ENCODE results near the gene STK17A. TPM values are rescaled to one million over a fixed set of nuclear protein-coding genes. Genes with fewer than 3 reads are reported as not detected.

Gene STK17A
- polyA plus RNA-seq, 1 of the 3 experiments (the other 2 are of a cell fraction) = 47.8 TPM

DNA sequence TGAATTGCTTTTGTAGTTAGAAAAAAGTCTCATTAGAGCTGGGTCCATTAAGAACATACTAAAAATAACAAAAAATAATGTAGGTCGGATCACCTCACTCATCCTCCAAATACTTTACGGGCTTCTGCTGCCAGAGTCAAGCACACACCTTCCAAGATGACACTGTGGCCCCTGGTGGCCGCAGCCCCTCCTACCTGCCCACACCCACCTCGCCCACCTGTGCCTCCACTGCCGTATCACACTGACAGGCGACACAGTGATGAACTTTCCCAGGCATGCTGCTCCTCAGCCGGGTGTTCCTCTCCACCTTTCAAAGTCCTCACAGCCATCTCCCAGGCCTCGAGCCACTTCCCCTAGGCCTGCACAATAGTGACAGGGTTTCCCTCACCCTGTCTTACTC lies 60.9 kb downstream of the STK17A start:
- Histone ChIP-seq H3K9me3 (no peaks in the 10 kb centered on the region), H3K27me3 (ENCODE audit: insufficient read depth) (no peaks in the 10 kb centered on the region), H3F3A (replicated peaks; ENCODE audit: insufficient read depth) (peaks cover 66% of the 10 kb centered on the region), H3K36me3 (replicated peaks in 1 of 2; ENCODE audit: control insufficient read depth in 1 of 2, insufficient read depth in 2 of 2, low read length in 1 of 2) (peaks cover 38 to 60% of the 10 kb centered on the region in 2 experiments), H2AFZ (ENCODE audit: low read depth) (no peak overlapping the region), H4K20me1 (ENCODE audit: insufficient read depth) (no peaks in the 10 kb centered on the region), H3K9ac (no peak overlapping the region), H3K27ac (ENCODE audit: low read depth in 2 of 2, low read length in 1 of 2) (peak overlapping the region; percentile 34 to 100), H3K4me2 (no peak overlapping the region), H3K4me1 (ENCODE audit: control insufficient read depth in 1 of 2, insufficient read depth in 2 of 2, low read depth in 1 of 2, low read length in 1 of 2) (peaks cover 48 to 55% of the 10 kb centered on the region in 2 experiments), H3K79me2 (ENCODE audit: insufficient read depth) (peaks cover 64% of the 10 kb centered on the region), H3K9me2 (no peaks in the 10 kb centered on the region), H3K4me3 (ENCODE audit: low read depth in 2 of 2, low read length in 1 of 2) (no peak overlapping the region)
- no peak for DNase-seq
- WGBS (ENCODE audit: low lambda C conversion rate) = 86% methylated on average over 8 of the region's 8 CpGs
- POLR2A ChIA-PET = no interaction called here
- CTCF ChIA-PET = interaction anchor here (0.7 to 6.7 kb wide), 3 partner anchors 56 to 465 kb away, joined by 3 to 45 read pairs (median 4); partner anchors contain the start of gene STK17A
- TF ChIP-seq TAF1 (IDR thresholded peaks at IDR 0.05; ENCODE audit: borderline replicate concordance, low read depth, low read length) (no peak), USF1 (IDR thresholded peaks at IDR 0.05; ENCODE audit: borderline replicate concordance, low read depth) (no peak), MXI1 (IDR thresholded peaks at IDR 0.05; ENCODE audit: low read depth, low read length) (no peak), EZH2phosphoT487 (IDR thresholded peaks at IDR 0.05; ENCODE audit: borderline replicate concordance, low read depth) (no peak), RAD21 (IDR thresholded peaks at IDR 0.05; ENCODE audit: low read length) (no peak), SIN3A (IDR thresholded peaks at IDR 0.05; ENCODE audit: borderline replicate concordance, low read depth, low read length) (no peak), TCF12 (IDR thresholded peaks at IDR 0.05) (no peak), NFIC (IDR thresholded peaks at IDR 0.05; ENCODE audit: borderline replicate concordance) (no peak), RXRA (IDR thresholded peaks at IDR 0.05; ENCODE audit: borderline replicate concordance, low read depth) (no peak), EP300 (IDR thresholded peaks at IDR 0.05; ENCODE audit: borderline replicate concordance in 1 of 2, low read depth in 1 of 2, low read length in 1 of 2) (no peak), POLR2AphosphoS5 (IDR thresholded peaks at IDR 0.05; ENCODE audit: low read depth, low read length) (no peak), USF2 (IDR thresholded peaks at IDR 0.05; ENCODE audit: borderline replicate concordance, low read depth, low read length) (no peak), YY1 (IDR thresholded peaks at IDR 0.05; ENCODE audit: low read depth) (no peak)
- TF ChIP-seq, protein P1, sequence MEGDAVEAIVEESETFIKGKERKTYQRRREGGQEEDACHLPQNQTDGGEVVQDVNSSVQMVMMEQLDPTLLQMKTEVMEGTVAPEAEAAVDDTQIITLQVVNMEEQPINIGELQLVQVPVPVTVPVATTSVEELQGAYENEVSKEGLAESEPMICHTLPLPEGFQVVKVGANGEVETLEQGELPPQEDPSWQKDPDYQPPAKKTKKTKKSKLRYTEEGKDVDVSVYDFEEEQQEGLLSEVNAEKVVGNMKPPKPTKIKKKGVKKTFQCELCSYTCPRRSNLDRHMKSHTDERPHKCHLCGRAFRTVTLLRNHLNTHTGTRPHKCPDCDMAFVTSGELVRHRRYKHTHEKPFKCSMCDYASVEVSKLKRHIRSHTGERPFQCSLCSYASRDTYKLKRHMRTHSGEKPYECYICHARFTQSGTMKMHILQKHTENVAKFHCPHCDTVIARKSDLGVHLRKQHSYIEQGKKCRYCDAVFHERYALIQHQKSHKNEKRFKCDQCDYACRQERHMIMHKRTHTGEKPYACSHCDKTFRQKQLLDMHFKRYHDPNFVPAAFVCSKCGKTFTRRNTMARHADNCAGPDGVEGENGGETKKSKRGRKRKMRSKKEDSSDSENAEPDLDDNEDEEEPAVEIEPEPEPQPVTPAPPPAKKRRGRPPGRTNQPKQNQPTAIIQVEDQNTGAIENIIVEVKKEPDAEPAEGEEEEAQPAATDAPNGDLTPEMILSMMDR (IDR thresholded peaks at IDR 0.05) = no peak
- TF ChIP-seq, protein P2, sequence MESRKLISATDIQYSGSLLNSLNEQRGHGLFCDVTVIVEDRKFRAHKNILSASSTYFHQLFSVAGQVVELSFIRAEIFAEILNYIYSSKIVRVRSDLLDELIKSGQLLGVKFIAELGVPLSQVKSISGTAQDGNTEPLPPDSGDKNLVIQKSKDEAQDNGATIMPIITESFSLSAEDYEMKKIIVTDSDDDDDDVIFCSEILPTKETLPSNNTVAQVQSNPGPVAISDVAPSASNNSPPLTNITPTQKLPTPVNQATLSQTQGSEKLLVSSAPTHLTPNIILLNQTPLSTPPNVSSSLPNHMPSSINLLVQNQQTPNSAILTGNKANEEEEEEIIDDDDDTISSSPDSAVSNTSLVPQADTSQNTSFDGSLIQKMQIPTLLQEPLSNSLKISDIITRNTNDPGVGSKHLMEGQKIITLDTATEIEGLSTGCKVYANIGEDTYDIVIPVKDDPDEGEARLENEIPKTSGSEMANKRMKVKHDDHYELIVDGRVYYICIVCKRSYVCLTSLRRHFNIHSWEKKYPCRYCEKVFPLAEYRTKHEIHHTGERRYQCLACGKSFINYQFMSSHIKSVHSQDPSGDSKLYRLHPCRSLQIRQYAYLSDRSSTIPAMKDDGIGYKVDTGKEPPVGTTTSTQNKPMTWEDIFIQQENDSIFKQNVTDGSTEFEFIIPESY (IDR thresholded peaks at IDR 0.05; ENCODE audit: borderline replicate concordance, low read depth) = no peak
- TF ChIP-seq, protein P3, sequence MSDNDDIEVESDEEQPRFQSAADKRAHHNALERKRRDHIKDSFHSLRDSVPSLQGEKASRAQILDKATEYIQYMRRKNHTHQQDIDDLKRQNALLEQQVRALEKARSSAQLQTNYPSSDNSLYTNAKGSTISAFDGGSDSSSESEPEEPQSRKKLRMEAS (IDR thresholded peaks at IDR 0.05; ENCODE audit: low read depth) = no peak
